ENCODE data around the gene SNAP47. TPM values are rescaled to one million over a fixed set of nuclear protein-coding genes. Genes with fewer than 3 reads are reported as not detected.
"Not testable (repeated sequence)": the region's sequence is repeated elsewhere in the genome, so short reads cannot be mapped to it uniquely, and the experiment has no call there.

The SNAP47 gene, protein sequence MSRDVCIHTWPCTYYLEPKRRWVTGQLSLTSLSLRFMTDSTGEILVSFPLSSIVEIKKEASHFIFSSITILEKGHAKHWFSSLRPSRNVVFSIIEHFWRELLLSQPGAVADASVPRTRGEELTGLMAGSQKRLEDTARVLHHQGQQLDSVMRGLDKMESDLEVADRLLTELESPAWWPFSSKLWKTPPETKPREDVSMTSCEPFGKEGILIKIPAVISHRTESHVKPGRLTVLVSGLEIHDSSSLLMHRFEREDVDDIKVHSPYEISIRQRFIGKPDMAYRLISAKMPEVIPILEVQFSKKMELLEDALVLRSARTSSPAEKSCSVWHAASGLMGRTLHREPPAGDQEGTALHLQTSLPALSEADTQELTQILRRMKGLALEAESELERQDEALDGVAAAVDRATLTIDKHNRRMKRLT
- 26.3 TPM for total RNA-seq
- 10 to 100 TPM; 47.0 to 60.1 (median 52.0) TPM for polyA plus RNA-seq

- H3K9me3 Mint-ChIP-seq: no peaks in the 10 kb centered on the region
- peak; percentile 88 to 94 (median 93) for DNase-seq
- Histone ChIP-seq H3K9me3 (ENCODE audit: control insufficient read depth in 2 of 2, low read length in 2 of 2) (no peaks in the 10 kb centered on the region), H3K36me3 (ENCODE audit: control insufficient read depth, insufficient read depth, low read length) (no peaks in the 10 kb centered on the region), H3K4me3 (ENCODE audit: low read depth, low read length) (peak within 1 kb of the TSS; percentile 82), H3K27ac (ENCODE audit: insufficient read depth, low read length, poor library complexity, severe bottlenecking) (peak within 1 kb of the TSS; percentile 76), H3K4me1 (ENCODE audit: control insufficient read depth, insufficient read depth, low read length, poor library complexity, severe bottlenecking) (peaks cover 27% of the 10 kb centered on the region), H3K27me3 (ENCODE audit: control insufficient read depth, insufficient read depth, low read length) (no peaks in the 10 kb centered on the region)
- peak within 1 kb of the TSS; percentile 82 to 96 (median 87) for H3K27ac Mint-ChIP-seq
- peaks cover 0 to 60% (median 25%) of the 10 kb centered on the region in 4 donors for H3K4me1 Mint-ChIP-seq
- no peaks in the 10 kb centered on the region for H3K36me3 Mint-ChIP-seq
- peak within 1 kb of the TSS; percentile 90 to 95 (median 91) for H3K4me3 Mint-ChIP-seq
- no peaks in the 10 kb centered on the region for H3K27me3 Mint-ChIP-seq
- ATAC-seq (ENCODE audit: low read depth in 2 of 2): peak; percentile 90 to 92
Observed at GRCh38 chr1:227734856-227735538, at the start of gene SNAP47, which contains the start of gene JMJD4. Gene SNAP47, plus strand, starts transcription at chr1:227735435. Its CDS starts 12,302 bp downstream, at chr1:227747737. Gene JMJD4, minus strand, starts transcription at chr1:227735302. Its CDS starts 29 bp downstream, at chr1:227735273.

- Mint-ChIP-seq H3K4me1 (no peaks in the 10 kb centered on the region), H3K36me3 (no peaks in the 10 kb centered on the region), H3K9me3 (peaks cover 0 to 69% (median 37%) of the 10 kb centered on the region in 7 donors), H3K4me3 (no peak overlapping the region), H3K27me3 (no peaks in the 10 kb centered on the region), H3K27ac (no peak overlapping the region)
- DNase-seq (no peak), ATAC-seq (ENCODE audit: low read depth in 2 of 2) (no peak)
- Histone ChIP-seq H3K4me3 (ENCODE audit: low read depth, low read length) (no peak overlapping the region), H3K9me3 (ENCODE audit: control insufficient read depth in 2 of 2, low read length in 2 of 2) (peaks cover 44 to 67% of the 10 kb centered on the region in 2 experiments), H3K27ac (ENCODE audit: insufficient read depth, low read length, poor library complexity, severe bottlenecking) (no peak overlapping the region), H3K4me1 (ENCODE audit: control insufficient read depth, insufficient read depth, low read length, poor library complexity, severe bottlenecking) (no peaks in the 10 kb centered on the region), H3K36me3 (ENCODE audit: control insufficient read depth, insufficient read depth, low read length) (no peaks in the 10 kb centered on the region), H3K27me3 (ENCODE audit: control insufficient read depth, insufficient read depth, low read length) (no peaks in the 10 kb centered on the region)
Observed at GRCh38 chr1:227685807-227686206, 49.4 kb upstream of the SNAP47 start.

DNA sequence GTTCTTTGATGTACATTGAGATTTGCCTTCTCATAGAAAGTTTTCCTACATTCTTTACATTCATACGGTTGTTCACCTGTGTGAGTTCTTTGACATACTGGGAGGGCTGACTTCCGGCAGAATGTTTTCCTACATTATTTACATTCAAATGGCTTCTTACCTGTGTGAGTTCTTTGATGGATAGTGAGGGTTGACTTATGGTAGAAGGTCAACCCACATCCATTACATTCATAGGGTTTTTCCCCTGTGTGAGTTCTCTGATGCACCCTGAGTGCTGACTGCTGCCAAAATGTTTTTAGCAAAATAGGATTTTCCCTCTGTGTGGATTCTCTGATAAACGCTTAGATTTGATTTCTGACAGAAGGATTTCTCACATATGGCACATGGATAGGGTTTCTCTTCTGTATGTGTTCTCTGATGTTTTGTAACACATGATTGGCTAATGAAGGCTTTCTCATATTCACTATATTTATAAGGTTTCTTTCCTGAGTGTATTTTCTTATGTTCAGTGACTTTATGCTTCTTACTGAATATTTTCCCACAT lies 37.8 kb upstream of the SNAP47 start:
- H3K27me3 ChIP-seq (ENCODE audit: control insufficient read depth, insufficient read depth, low read length): no peaks in the 10 kb centered on the region
- no peak overlapping the region for H3K4me3 ChIP-seq (ENCODE audit: low read depth, low read length)
- H3K27ac Mint-ChIP-seq: no peak overlapping the region
- H3K4me3 Mint-ChIP-seq: no peak overlapping the region
- ATAC-seq (ENCODE audit: low read depth in 2 of 2) (no peak), DNase-seq (no peak)
- peaks cover 5 to 61% (median 28%) of the 10 kb centered on the region in 7 donors for H3K9me3 Mint-ChIP-seq
- H3K36me3 ChIP-seq (ENCODE audit: control insufficient read depth, insufficient read depth, low read length): no peaks in the 10 kb centered on the region
- H3K9me3 ChIP-seq (ENCODE audit: control insufficient read depth in 2 of 2, low read length in 2 of 2): peaks cover 40 to 45% of the 10 kb centered on the region in 2 experiments
- no peaks in the 10 kb centered on the region for H3K4me1 ChIP-seq (ENCODE audit: control insufficient read depth, insufficient read depth, low read length, poor library complexity, severe bottlenecking)
- no peaks in the 10 kb centered on the region for H3K4me1 Mint-ChIP-seq
- H3K27ac ChIP-seq (ENCODE audit: insufficient read depth, low read length, poor library complexity, severe bottlenecking): no peak overlapping the region
- H3K36me3 Mint-ChIP-seq: peaks cover 4% of the 10 kb centered on the region
- no peaks in the 10 kb centered on the region for H3K27me3 Mint-ChIP-seq

- not testable (repeated sequence) for H3K4me3 ChIP-seq (ENCODE audit: low read depth, low read length); ATAC-seq (ENCODE audit: low read depth in 2 of 2); H3K27me3 Mint-ChIP-seq; H3K27me3 ChIP-seq (ENCODE audit: control insufficient read depth, insufficient read depth, low read length); H3K36me3 ChIP-seq (ENCODE audit: control insufficient read depth, insufficient read depth, low read length); DNase-seq; H3K4me1 Mint-ChIP-seq; H3K27ac Mint-ChIP-seq; H3K4me1 ChIP-seq (ENCODE audit: control insufficient read depth, insufficient read depth, low read length, poor library complexity, severe bottlenecking); H3K27ac ChIP-seq (ENCODE audit: insufficient read depth, low read length, poor library complexity, severe bottlenecking); H3K4me3 Mint-ChIP-seq; H3K36me3 Mint-ChIP-seq
- H3K9me3 ChIP-seq (ENCODE audit: control insufficient read depth in 2 of 2, low read length in 2 of 2): peaks cover 22 to 23% of the 10 kb centered on the region in 2 experiments
- peaks cover 4 to 71% (median 27%) of the 10 kb centered on the region in 7 donors for H3K9me3 Mint-ChIP-seq
Observed at GRCh38 chr1:227701631-227702030, 33.6 kb upstream of the SNAP47 start.

GRCh38 chr1:227707846-227708245 lies 27.4 kb upstream of the SNAP47 start:
- H3K27ac Mint-ChIP-seq: no peak overlapping the region
- no peak for ATAC-seq (ENCODE audit: low read depth in 2 of 2)
- no peaks in the 10 kb centered on the region for H3K27me3 ChIP-seq (ENCODE audit: control insufficient read depth, insufficient read depth, low read length)
- H3K27me3 Mint-ChIP-seq: peaks cover 5% of the 10 kb centered on the region
- H3K4me3 ChIP-seq (ENCODE audit: low read depth, low read length): no peak overlapping the region
- peaks cover 4 to 36% (median 17%) of the 10 kb centered on the region in 7 donors for H3K9me3 Mint-ChIP-seq
- H3K4me1 ChIP-seq (ENCODE audit: control insufficient read depth, insufficient read depth, low read length, poor library complexity, severe bottlenecking): no peaks in the 10 kb centered on the region
- no peak overlapping the region for H3K4me3 Mint-ChIP-seq
- no peaks in the 10 kb centered on the region for H3K9me3 ChIP-seq (ENCODE audit: control insufficient read depth in 2 of 2, low read length in 2 of 2)
- H3K27ac ChIP-seq (ENCODE audit: insufficient read depth, low read length, poor library complexity, severe bottlenecking): no peak overlapping the region
- H3K4me1 Mint-ChIP-seq: peaks cover 4 to 8% (median 7%) of the 10 kb centered on the region in 4 donors
- H3K36me3 ChIP-seq (ENCODE audit: control insufficient read depth, insufficient read depth, low read length): no peaks in the 10 kb centered on the region
- no peaks in the 10 kb centered on the region for H3K36me3 Mint-ChIP-seq
- no peak for DNase-seq

DNA sequence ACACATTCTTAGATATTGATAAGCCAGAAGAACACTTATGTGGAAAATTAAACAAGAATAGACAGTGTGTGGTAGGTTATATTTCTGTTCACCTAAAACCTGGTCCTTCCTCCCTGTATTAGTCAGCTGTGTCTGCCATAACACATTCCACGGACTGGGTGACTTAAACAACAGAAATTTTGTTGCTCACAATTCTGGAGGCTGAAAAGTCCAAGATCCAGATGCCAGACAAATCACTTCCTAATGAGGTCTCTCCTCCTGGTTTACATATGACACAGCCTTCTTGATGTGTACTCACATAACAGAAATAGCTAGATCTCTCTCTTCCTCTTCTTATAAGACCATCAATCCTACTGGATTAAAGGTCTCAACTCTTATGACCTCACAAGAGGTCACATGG lies 25.8 kb upstream of the SNAP47 start:
- no peaks in the 10 kb centered on the region for H3K27me3 ChIP-seq (ENCODE audit: control insufficient read depth, insufficient read depth, low read length)
- no peaks in the 10 kb centered on the region for H3K36me3 Mint-ChIP-seq
- H3K9me3 ChIP-seq (ENCODE audit: control insufficient read depth in 2 of 2, low read length in 2 of 2): peaks cover under 1 to 11% of the 10 kb centered on the region in 2 experiments
- H3K9me3 Mint-ChIP-seq: peaks cover 4 to 26% (median 13%) of the 10 kb centered on the region in 7 donors
- no peak overlapping the region for H3K4me3 Mint-ChIP-seq
- H3K36me3 ChIP-seq (ENCODE audit: control insufficient read depth, insufficient read depth, low read length): no peaks in the 10 kb centered on the region
- H3K4me1 Mint-ChIP-seq: peaks cover 4 to 8% (median 7%) of the 10 kb centered on the region in 4 donors
- ATAC-seq (ENCODE audit: low read depth in 2 of 2) (no peak), DNase-seq (no peak)
- H3K4me1 ChIP-seq (ENCODE audit: control insufficient read depth, insufficient read depth, low read length, poor library complexity, severe bottlenecking): no peaks in the 10 kb centered on the region
- no peak overlapping the region for H3K4me3 ChIP-seq (ENCODE audit: low read depth, low read length)
- H3K27ac ChIP-seq (ENCODE audit: insufficient read depth, low read length, poor library complexity, severe bottlenecking): no peak overlapping the region
- peaks cover 5% of the 10 kb centered on the region for H3K27me3 Mint-ChIP-seq
- no peak overlapping the region for H3K27ac Mint-ChIP-seq

DNA sequence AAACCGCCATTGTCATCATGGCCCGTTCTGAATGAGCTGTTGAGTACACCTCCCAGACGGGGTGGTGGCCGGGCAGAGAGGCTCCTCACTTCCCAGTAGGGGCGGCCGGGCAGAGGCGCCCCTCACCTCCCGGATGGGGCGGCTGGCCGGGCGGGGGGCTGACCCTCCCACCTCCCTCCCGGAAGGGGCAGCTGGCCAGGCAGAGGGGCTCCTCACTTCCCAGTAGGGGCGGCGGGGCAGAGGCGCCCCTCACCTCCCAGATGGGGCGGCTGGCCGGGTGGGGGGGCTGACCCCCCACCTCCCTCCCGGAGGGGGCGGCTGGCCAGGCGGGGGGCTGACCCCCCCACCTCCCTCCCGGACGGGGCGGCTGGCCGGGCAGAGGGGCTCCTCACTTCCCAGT lies 24.8 kb upstream of the SNAP47 start:
- not testable (repeated sequence) for ATAC-seq (ENCODE audit: low read depth in 2 of 2); H3K27ac Mint-ChIP-seq; H3K27ac ChIP-seq (ENCODE audit: insufficient read depth, low read length, poor library complexity, severe bottlenecking); H3K36me3 Mint-ChIP-seq; H3K36me3 ChIP-seq (ENCODE audit: control insufficient read depth, insufficient read depth, low read length); H3K4me3 Mint-ChIP-seq; H3K4me1 ChIP-seq (ENCODE audit: control insufficient read depth, insufficient read depth, low read length, poor library complexity, severe bottlenecking); H3K4me1 Mint-ChIP-seq; H3K4me3 ChIP-seq (ENCODE audit: low read depth, low read length); DNase-seq; H3K27me3 ChIP-seq (ENCODE audit: control insufficient read depth, insufficient read depth, low read length); H3K27me3 Mint-ChIP-seq
- H3K9me3 Mint-ChIP-seq: peaks cover 4 to 28% (median 19%) of the 10 kb centered on the region in 7 donors
- H3K9me3 ChIP-seq (ENCODE audit: control insufficient read depth in 2 of 2, low read length in 2 of 2): peaks cover 5 to 14% of the 10 kb centered on the region in 2 experiments
